ENCODE results near the gene CLK2.

- TF ChIP-seq, protein P1, sequence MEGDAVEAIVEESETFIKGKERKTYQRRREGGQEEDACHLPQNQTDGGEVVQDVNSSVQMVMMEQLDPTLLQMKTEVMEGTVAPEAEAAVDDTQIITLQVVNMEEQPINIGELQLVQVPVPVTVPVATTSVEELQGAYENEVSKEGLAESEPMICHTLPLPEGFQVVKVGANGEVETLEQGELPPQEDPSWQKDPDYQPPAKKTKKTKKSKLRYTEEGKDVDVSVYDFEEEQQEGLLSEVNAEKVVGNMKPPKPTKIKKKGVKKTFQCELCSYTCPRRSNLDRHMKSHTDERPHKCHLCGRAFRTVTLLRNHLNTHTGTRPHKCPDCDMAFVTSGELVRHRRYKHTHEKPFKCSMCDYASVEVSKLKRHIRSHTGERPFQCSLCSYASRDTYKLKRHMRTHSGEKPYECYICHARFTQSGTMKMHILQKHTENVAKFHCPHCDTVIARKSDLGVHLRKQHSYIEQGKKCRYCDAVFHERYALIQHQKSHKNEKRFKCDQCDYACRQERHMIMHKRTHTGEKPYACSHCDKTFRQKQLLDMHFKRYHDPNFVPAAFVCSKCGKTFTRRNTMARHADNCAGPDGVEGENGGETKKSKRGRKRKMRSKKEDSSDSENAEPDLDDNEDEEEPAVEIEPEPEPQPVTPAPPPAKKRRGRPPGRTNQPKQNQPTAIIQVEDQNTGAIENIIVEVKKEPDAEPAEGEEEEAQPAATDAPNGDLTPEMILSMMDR (IDR thresholded peaks at IDR 0.05) = peak in 1 of 4 experiments; percentile 13
- peak; percentile 96 for TF ChIP-seq POLR2AphosphoS5 (IDR thresholded peaks at IDR 0.05)
Measured at GRCh38 chr1:155273343-155274245, at the start of gene CLK2.
